Measurements from ENCODE around the gene TEX13B.
"Not testable (repeated sequence)": the region's sequence is repeated elsewhere in the genome, so short reads cannot be mapped to it uniquely, and the experiment has no call there.

The TEX13B gene

GRCh38 chrX:107978707-107979307, 3.4 kb downstream of the TEX13B start:
- Mint-ChIP-seq H3K4me3 (no peak overlapping the region), H3K4me1 (no peaks in the 10 kb centered on the region), H3K27ac (peak overlapping the region; percentile 48), H3K36me3 (no peaks in the 10 kb centered on the region), H3K9me3 (no peaks in the 10 kb centered on the region)
- DNase-seq (ENCODE audit: low spot score in 2 of 2) (no peak), ATAC-seq (no peak)

GRCh38 chrX:107978071-107978470, 4.1 kb downstream of the TEX13B start:
- Mint-ChIP-seq H3K4me3 (no peak overlapping the region), H3K9me3 (no peaks in the 10 kb centered on the region), H3K36me3 (no peaks in the 10 kb centered on the region), H3K4me1 (no peaks in the 10 kb centered on the region), H3K27ac (no peak overlapping the region)
- DNase-seq (ENCODE audit: low spot score in 2 of 2) (no peak), ATAC-seq (no peak)

GRCh38 chrX:107971636-107972035, 10.5 kb downstream of the TEX13B start:
- Mint-ChIP-seq H3K4me1 (no peaks in the 10 kb centered on the region), H3K27ac (no peak overlapping the region), H3K36me3 (no peaks in the 10 kb centered on the region), H3K9me3 (no peaks in the 10 kb centered on the region), H3K4me3 (no peak overlapping the region)
- DNase-seq (ENCODE audit: low spot score in 2 of 2) (no peak), ATAC-seq (no peak)

- Mint-ChIP-seq H3K36me3 (no peaks in the 10 kb centered on the region), H3K27ac (no peak overlapping the region), H3K9me3 (no peaks in the 10 kb centered on the region), H3K4me1 (no peaks in the 10 kb centered on the region), H3K4me3 (no peak overlapping the region)
- ATAC-seq (no peak), DNase-seq (ENCODE audit: low spot score in 2 of 2) (no peak)
Observed at GRCh38 chrX:107970073-107970472, 12.1 kb downstream of the TEX13B start.

- DNase-seq (ENCODE audit: low spot score in 2 of 2) = no peak
- Mint-ChIP-seq H3K4me1 (no peaks in the 10 kb centered on the region), H3K27ac (no peak overlapping the region), H3K9me3 (no peaks in the 10 kb centered on the region), H3K36me3 (no peaks in the 10 kb centered on the region), H3K4me3 (no peak overlapping the region)
- ATAC-seq = no peak
Observed at GRCh38 chrX:107968623-107969022, 13.5 kb downstream of the TEX13B start.

DNA sequence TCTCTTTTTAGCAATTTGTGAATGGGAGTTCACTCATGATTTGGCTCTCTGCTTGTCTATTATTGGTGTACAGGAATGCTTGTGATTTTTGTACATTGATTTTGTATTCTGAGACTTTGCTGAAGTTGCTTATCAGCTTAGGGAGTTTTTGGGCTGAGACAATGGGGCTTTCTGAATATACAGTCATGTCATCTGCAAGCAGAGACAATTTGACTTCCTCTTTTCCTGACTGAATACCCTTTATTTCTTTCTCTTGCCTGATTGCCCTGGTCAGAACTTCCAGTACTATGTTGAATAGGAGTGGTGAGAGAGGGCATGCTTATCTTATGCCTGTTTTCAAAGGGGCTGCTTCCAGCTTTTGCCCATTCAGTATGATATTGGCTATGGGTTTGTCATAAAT, 26.8 kb downstream of the TEX13B start:
- not testable (repeated sequence) for H3K27ac Mint-ChIP-seq; H3K4me3 Mint-ChIP-seq; H3K36me3 Mint-ChIP-seq; H3K4me1 Mint-ChIP-seq; DNase-seq (ENCODE audit: low spot score in 2 of 2); H3K9me3 Mint-ChIP-seq; ATAC-seq

DNA sequence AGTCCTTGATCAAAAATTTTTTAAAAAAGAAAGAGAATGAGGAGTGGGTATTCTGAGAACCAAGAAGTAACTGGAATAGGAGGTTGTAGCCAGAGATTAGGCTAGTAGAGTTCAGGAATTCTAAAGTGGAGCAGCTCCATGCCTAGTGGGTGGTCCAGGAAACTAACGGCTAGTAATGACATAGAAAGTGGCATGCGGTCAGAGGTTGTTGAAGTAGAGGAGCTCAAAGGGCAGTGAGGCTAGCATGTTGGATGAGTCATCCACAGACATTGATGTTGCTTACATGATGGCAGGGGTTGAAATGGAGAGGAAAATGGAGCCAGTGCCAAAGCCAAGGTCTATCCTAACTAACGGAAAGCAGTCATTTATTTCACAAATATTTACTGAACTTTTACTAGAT, 42.1 kb downstream of the TEX13B start:
- DNase-seq (ENCODE audit: low spot score in 2 of 2) (no peak), ATAC-seq (no peak)
- no peak overlapping the region for H3K4me3 Mint-ChIP-seq
- H3K36me3 Mint-ChIP-seq = no peaks in the 10 kb centered on the region
- peaks cover 6% of the 10 kb centered on the region for H3K4me1 Mint-ChIP-seq
- H3K27ac Mint-ChIP-seq = no peak overlapping the region
- H3K9me3 Mint-ChIP-seq = no peaks in the 10 kb centered on the region

- DNase-seq (ENCODE audit: low spot score in 2 of 2) = no peak
- Mint-ChIP-seq H3K4me1 (peaks cover 6% of the 10 kb centered on the region), H3K4me3 (peak overlapping the region; percentile 34), H3K9me3 (no peaks in the 10 kb centered on the region), H3K36me3 (no peaks in the 10 kb centered on the region), H3K27ac (no peak overlapping the region)
- ATAC-seq = no peak
Observed at GRCh38 chrX:107936434-107936730, 45.8 kb downstream of the TEX13B start.

- no peak for ATAC-seq
- H3K9me3 Mint-ChIP-seq = no peaks in the 10 kb centered on the region
- H3K36me3 Mint-ChIP-seq = no peaks in the 10 kb centered on the region
- H3K27ac Mint-ChIP-seq = no peak overlapping the region
- DNase-seq (ENCODE audit: low spot score in 2 of 2) = no peak
- H3K4me3 Mint-ChIP-seq = peak overlapping the region; percentile 34
- peaks cover 6% of the 10 kb centered on the region for H3K4me1 Mint-ChIP-seq
Observed at GRCh38 chrX:107935664-107936433, 46.3 kb downstream of the TEX13B start.

- DNase-seq (ENCODE audit: low spot score in 2 of 2) (no peak), ATAC-seq (no peak)
- H3K27ac Mint-ChIP-seq = no peak overlapping the region
- no peaks in the 10 kb centered on the region for H3K36me3 Mint-ChIP-seq
- no peak overlapping the region for H3K4me3 Mint-ChIP-seq
- no peaks in the 10 kb centered on the region for H3K9me3 Mint-ChIP-seq
- peaks cover 6% of the 10 kb centered on the region for H3K4me1 Mint-ChIP-seq
Observed at GRCh38 chrX:107935200-107935599, 47.0 kb downstream of the TEX13B start.

DNA sequence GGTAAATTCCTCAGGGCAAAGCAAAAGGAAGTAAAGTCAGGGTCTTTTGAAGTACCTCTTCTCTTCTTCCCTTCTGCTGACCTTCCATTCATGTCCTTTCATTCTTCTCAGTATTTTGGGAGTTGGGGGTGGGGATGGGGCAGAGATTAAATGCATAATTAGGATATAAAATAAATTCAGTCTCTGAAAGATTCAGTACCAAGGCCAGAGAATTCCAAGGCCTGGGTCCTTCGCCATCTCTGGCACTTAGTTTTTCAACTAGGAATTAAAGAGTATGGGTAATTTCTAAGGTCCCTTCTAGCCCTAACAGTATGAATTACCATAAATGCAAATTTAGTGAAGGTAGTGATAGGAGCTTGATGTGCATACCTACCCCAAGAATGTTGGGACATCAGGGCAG, 47.9 kb downstream of the TEX13B start:
- ATAC-seq (no peak), DNase-seq (ENCODE audit: low spot score in 2 of 2) (no peak)
- Mint-ChIP-seq H3K9me3 (no peaks in the 10 kb centered on the region), H3K27ac (no peak overlapping the region), H3K4me3 (no peak overlapping the region), H3K4me1 (peaks cover 6% of the 10 kb centered on the region), H3K36me3 (no peaks in the 10 kb centered on the region)

All from stimulated activated effector memory CD8-positive, alpha-beta T cell treated with anti-CD3 and anti-CD28 coated beads, Interleukin-12 subunit alpha, Interleukin-12 subunit beta, amount 100 ng/mL, for 72 hours (primary cell).